ENCODE data around the gene SWAP70.

SWAP70 gene

DNA sequence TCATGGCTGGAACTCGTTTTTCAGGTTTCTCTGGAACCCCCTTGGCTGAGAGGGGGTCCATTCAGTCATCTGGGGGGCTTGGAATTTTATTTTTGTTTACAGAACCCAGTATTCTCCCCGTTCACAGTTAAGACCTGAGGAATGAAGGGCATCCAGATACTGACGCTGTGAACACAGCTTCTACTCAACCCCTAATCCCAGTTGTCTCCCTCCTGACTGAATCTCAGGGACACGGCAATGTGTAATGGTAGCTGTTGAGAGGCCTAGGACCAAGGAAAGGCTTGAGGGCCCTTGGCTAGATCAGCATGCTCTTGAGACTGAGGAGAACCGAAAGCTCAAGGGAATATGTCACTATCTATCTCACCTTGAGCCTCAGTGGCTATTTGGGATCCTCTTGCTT, 113.6 kb downstream of the SWAP70 start:
- DNase-seq (ENCODE audit: low read depth): no peak
- TF ChIP-seq, protein P1, sequence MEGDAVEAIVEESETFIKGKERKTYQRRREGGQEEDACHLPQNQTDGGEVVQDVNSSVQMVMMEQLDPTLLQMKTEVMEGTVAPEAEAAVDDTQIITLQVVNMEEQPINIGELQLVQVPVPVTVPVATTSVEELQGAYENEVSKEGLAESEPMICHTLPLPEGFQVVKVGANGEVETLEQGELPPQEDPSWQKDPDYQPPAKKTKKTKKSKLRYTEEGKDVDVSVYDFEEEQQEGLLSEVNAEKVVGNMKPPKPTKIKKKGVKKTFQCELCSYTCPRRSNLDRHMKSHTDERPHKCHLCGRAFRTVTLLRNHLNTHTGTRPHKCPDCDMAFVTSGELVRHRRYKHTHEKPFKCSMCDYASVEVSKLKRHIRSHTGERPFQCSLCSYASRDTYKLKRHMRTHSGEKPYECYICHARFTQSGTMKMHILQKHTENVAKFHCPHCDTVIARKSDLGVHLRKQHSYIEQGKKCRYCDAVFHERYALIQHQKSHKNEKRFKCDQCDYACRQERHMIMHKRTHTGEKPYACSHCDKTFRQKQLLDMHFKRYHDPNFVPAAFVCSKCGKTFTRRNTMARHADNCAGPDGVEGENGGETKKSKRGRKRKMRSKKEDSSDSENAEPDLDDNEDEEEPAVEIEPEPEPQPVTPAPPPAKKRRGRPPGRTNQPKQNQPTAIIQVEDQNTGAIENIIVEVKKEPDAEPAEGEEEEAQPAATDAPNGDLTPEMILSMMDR (IDR thresholded peaks at IDR 0.05; ENCODE audit: low read length, missing control alignments): no peak
- no peak overlapping the region for H3K4me3 ChIP-seq (replicated peaks; ENCODE audit: low read depth, low read length)

DNA sequence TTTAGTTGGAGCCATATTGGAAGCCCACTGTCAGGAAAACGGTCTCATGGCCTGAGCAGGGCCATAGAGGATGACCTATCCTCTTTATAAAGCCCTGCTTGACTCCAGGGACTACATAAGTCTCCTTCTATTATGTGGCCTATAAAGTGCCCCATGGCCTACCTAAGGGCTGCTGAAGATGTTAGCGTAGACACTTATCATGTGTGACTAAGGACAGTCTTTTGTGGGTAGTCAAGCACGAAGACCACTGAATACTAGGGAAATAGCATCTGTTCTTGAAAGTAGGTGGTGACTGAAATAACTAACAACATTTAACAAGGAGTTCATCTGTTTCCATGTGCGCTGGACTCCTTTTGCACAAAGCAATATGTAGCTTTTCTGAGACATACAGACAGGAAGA, 117.1 kb downstream of the SWAP70 start:
- TF ChIP-seq, protein P1 (IDR thresholded peaks at IDR 0.05; ENCODE audit: low read length, missing control alignments): no peak
- no peak for DNase-seq (ENCODE audit: low read depth)
- H3K4me3 ChIP-seq (replicated peaks; ENCODE audit: low read depth, low read length): no peak overlapping the region

DNA sequence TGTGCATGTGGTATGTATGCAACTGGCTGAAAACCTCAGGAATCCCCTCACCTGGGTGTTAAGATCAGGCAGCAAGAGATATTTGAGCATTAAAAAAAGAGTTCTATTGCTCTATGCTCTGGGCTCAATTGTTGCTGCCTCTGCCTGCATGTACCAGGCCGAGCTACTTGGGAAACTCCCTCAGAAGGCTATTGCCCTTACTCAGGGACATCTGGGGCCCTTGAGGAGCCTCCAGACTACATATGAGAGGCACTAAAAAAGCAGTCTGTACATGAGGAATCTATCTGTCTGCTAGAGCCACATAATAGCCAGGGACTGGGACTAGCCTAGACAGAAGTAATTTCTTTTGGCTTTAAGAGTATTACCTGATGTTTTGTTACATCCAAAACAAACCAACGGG, 120.1 kb downstream of the SWAP70 start:
- no peak for DNase-seq (ENCODE audit: low read depth)
- TF ChIP-seq, protein P1 (IDR thresholded peaks at IDR 0.05; ENCODE audit: low read length, missing control alignments): no peak
- H3K4me3 ChIP-seq (replicated peaks; ENCODE audit: low read depth, low read length): no peak overlapping the region

DNA sequence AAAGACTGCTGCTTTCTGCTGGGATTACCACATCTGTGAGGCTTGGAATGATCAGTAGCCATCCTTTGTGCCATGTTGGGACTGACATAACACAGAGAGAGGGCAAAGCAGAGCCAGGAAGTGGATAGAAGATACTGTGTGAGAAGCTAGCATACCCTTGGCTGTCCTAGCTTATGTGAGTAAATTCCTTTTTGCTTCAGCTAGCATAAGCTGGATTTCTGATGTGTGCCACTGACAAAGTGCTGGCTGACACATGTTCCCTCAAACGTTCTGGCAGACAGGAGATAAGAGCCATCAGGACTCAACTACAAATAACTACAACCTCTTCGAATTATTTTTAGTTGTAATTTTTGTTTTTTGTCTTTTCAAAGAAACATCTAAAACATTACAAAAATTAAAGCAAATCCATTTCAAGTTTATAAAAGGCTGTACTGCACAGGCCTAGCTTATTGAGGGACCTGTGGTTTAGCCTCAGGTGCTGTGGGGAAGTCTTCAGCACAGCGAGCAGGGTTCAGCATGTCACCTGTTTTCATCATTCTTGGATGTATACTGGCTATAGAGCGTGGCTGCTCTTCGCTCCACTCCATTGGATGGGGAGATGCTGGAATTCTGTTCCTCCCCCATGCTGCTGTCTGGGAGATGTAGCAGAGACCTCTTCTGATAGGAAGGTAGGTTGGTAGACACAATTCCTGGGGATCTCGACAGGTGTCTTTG, 120.9 kb downstream of the SWAP70 start:
- peak; percentile 30 for DNase-seq (ENCODE audit: low read depth)
- no peak overlapping the region for H3K4me3 ChIP-seq (replicated peaks; ENCODE audit: low read depth, low read length)
- TF ChIP-seq, protein P1 (IDR thresholded peaks at IDR 0.05; ENCODE audit: low read length, missing control alignments): no peak

DNA sequence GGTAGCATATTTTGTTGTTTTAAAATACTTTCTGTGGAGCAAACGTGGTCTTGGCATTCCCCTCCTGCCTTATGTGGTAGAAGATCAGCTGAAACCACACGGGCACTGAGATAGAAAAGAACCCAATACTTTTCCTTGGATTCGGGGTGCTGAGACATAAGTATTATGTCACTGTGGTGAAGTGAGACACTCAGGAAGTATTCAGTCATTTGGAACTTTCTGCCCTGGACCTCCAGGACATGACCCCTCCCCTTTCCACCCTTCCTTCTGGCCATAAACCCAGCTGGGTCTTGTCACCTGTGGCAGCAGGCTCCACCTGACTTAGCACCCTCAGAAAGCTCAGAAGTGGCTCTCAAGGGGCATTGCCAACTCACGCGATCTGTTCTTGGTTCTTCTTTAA, 123.4 kb downstream of the SWAP70 start:
- DNase-seq (ENCODE audit: low read depth): no peak
- H3K4me3 ChIP-seq (replicated peaks; ENCODE audit: low read depth, low read length): no peak overlapping the region
- TF ChIP-seq, protein P1 (IDR thresholded peaks at IDR 0.05; ENCODE audit: low read length, missing control alignments): no peak

DNA sequence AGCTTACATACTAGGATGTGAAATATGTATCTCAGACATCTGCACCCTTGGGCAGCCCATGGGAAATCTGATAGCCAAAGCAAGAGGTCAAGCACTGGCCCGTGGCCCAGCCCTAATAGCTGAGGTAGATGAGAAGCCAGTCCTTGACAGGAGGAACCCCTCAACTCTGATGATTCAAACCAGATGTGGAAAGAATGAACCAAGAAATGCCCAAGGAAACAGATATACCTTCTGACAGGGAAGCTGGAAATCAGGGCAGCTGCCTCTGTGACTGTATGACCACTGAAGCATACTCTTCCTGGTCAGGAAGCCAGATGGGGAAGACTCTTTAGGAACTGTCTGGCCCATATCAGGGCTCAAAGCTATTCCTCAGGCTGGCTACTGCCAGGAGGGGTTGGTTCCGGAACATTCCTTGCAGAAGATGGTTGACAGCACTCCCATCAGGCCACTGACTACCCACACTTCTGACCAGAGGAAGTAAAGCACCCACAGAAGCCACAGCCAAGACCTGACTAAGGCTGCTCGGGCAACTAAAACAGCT, 124.2 kb downstream of the SWAP70 start:
- TF ChIP-seq, protein P1 (IDR thresholded peaks at IDR 0.05; ENCODE audit: low read length, missing control alignments): no peak
- H3K4me3 ChIP-seq (replicated peaks; ENCODE audit: low read depth, low read length): no peak overlapping the region
- DNase-seq (ENCODE audit: low read depth): peak; percentile 77

DNA sequence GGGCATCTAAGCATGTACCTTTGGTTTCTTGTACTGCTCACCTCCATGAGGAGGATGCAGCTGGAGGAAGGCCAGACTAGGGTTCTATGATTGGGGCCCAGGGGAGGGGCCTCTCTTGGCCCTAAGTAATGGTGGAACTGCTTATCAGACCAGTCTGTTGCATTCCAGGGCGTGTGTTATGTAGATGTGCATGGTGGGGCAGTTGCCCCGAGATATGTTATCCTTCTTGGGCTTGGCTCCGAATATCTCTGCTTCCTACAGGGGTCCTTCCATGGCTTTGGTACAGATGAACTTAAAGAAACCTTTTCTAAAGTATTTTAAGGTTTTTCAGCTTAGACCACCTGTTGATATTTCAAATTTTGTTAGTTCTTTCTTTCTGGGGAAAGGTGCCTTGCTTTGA, 126.0 kb downstream of the SWAP70 start:
- H3K4me3 ChIP-seq (replicated peaks; ENCODE audit: low read depth, low read length): no peak overlapping the region
- TF ChIP-seq, protein P1 (IDR thresholded peaks at IDR 0.05; ENCODE audit: low read length, missing control alignments): no peak
- DNase-seq (ENCODE audit: low read depth): no peak
